VCaP (cell line): ENCODE measurements around the gene PHLDB2.

Experiments used
- H3K27ac ChIP-seq: fragments of 450-650 bp; 2 replicates; pipeline ENCODE4 v1.5.1; 2017
- TF ChIP-seq, protein P1 (sequence below): fragments of 450-650 bp; conservative IDR thresholded peaks from 2 replicates; pipeline ENCODE4 v1.5.1; 2017; ENCODE audit warnings: mild to moderate bottlenecking, moderate library complexity

The PHLDB2 gene

DNA sequence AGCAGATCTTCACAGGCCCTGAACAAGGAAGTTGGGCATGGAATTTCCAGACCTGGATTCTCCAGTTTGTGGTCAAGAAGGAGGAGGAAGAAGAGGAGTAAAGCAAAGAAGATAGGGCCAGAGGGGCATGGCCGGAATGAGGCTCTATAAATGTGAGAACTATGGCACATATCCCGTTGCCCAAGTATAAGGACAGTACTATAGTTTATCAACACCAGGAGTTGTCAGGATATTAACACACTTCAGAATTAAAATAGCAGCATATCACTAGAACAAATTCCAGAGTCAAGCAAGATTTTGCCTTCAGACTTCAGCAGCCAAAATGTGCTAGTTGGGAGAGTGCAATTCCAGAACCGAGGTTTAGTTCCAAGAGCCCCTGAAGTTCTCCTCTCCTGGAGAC is 38.4 kb upstream of the PHLDB2 start:
- no peak overlapping the region for H3K27ac ChIP-seq
- TF ChIP-seq, protein P1, sequence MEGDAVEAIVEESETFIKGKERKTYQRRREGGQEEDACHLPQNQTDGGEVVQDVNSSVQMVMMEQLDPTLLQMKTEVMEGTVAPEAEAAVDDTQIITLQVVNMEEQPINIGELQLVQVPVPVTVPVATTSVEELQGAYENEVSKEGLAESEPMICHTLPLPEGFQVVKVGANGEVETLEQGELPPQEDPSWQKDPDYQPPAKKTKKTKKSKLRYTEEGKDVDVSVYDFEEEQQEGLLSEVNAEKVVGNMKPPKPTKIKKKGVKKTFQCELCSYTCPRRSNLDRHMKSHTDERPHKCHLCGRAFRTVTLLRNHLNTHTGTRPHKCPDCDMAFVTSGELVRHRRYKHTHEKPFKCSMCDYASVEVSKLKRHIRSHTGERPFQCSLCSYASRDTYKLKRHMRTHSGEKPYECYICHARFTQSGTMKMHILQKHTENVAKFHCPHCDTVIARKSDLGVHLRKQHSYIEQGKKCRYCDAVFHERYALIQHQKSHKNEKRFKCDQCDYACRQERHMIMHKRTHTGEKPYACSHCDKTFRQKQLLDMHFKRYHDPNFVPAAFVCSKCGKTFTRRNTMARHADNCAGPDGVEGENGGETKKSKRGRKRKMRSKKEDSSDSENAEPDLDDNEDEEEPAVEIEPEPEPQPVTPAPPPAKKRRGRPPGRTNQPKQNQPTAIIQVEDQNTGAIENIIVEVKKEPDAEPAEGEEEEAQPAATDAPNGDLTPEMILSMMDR, result no peak

DNA sequence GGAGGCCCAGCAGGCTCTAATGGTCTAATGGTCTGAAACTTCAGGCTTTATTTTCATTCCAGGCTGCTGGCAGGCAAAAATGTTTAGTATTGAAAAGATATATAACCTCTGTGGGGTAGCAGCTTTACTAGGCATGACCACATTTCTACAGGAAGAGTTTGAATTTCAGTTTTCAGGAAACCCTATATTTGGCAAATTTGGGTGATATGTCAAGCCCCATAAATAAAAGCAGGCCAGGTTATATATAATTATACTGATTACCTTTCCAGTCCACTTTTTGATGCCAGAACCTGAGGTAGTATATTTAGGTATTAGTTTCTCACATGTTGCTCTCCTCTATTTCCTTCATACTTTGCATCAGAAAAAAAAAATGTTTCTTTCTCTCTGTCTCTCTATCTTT is 37.2 kb upstream of the PHLDB2 start:
- no peak overlapping the region for H3K27ac ChIP-seq
- TF ChIP-seq, protein P1, result no peak

DNA sequence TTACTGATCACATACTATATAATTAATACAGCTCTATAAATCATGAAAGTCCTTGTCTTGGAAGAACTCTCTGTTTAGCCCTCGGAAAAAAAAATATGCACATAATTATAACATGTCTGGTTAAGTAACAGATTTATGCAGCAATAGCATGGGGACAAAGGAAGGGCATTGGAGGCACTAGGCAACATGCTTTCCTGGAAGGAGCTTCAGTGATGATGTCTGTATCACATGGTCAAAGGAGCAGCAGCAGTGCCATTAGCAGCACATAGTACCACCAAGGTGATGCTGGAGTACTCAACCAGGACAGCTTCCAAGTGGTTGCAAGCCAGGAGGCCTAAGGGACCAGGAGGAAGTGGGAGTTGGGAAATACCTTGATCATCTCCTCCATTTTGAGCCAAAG is 36.3 kb upstream of the PHLDB2 start:
- TF ChIP-seq, protein P1, result no peak
- H3K27ac ChIP-seq, result no peak overlapping the region

DNA sequence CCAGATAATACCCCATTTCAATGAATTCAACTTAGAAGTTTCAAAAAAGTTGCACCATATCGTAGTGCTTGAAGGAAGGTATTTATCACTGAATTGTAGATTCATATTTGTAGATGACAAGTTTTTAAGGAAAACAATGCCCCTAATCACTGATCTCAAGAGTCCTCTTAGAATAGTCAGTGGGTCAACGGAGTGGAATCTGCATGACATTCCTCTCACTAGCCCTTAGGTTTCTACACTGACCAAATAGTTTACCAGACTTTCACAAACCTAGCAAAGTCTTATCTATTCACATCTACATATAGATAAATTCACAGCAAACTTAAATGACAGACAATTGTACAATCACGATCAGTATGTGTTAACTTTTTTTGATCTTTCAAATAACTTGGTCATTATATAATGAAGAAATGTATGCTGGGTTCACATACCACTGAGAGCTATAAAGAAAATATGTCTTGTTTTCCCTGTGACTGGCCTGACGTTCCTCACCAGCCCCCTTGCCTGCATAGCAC is 35.7 kb upstream of the PHLDB2 start:
- TF ChIP-seq, protein P1, result no peak
- H3K27ac ChIP-seq, result no peak overlapping the region

DNA sequence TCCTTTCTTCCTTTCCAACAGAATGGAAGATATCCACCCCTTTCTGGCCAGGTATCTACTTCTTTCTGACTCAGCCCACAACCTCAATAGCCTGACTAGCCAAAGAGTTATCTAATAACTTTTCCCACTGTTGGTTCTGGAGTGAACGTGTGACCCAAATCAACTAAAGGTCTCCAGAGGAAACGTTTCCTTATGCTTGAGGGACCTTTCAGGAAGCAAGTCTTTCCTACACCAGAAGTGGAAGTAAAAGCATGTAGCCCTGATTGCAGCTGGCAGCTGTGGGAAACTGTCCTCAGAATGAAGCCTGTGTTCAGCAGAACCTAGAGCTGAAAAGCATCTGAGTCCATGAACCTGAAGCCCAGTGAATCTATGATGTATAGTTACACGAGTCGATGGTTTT is 34.7 kb upstream of the PHLDB2 start:
- no peak overlapping the region for H3K27ac ChIP-seq
- TF ChIP-seq, protein P1, result no peak

DNA sequence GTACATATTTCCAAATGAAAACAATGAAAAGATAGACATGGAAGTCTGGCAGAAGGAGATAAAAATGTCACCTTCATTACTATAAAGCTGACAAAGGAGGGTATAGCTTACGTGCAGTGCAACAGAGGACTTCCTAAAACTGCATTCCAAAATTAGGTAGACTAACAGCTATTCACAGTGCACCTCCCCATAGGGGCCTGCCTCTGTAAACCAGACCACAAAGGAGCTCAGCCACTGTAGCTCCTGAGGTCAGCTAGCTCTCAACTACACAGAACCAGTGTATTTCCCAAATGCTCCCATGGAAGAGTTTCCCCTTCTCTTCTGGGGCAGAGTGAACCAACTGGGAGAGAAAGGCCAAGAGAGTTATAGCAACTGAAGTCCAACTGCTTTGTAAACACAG is 31.2 kb upstream of the PHLDB2 start:
- H3K27ac ChIP-seq, result no peak overlapping the region
- TF ChIP-seq, protein P1, result no peak

DNA sequence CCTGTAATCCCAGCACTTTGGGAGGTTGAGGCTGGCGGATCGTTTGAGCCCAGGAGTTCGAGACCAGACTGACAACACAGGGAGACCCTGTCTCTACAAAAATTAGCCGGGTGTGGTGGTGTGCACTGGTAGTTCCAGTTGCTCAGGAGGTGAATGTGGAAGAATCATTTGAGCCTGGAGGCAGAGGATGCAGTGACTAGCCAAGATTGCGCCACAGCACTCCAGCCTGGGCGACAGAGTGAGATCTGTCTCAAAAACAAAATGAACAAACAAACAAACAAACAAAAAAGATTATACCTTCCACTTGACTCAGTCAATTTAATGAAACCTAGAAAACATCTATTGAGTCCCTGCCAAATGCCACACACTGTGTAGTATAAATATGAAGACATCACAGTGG is 30.5 kb upstream of the PHLDB2 start:
- H3K27ac ChIP-seq, result no peak overlapping the region
- TF ChIP-seq, protein P1, result no peak
